GM19438 (cell line): Measurements from ENCODE around the gene MAPK11.

Experiments
- ATAC-seq: cut with Tn5 transposase; IDR thresholded peaks from one replicate; pipeline ENCODE4 v1.9.1; 2021; ENCODE audit warnings: low read depth; ENCODE audit not compliant: unreplicated experiment

The MAPK11 gene

DNA sequence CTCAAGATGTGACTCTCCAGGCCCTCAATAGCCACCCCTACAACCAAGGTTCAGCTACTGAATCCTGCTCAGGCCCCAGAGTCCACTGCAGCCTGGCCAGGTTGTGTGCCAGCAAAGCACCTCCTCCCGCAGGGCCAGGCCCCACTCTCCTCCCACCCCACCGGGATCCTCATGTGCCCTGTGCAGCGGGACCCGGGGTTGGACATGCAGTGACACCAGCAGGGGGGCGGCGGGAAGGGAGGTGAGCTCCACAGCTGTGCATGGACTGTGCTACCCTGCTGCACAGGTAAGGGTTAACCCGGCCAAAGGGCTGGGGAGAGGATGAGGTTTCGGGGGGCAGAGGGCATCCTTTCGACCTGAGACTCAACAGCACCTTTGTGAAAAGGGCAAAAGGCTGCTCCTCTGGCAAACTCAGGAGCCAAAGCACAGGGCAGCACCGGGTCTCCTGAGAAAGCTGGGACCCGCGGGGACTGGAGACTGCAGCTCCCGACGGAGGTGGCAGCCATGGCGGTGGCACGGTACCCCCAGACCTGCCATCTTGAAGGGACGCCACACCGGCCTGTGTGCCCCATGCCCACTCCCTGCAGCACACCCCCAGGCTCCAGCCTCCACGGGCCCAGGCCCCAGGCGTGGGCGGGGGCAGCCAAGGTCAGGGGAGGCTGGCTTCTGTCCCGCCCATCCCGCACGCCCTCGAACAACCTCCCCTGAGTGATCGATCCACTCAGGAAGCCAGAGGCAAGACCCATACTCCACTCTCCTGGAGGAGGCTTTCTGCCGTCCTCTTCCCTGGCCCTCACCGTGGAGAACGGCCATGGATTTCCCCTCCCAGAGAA is 26.7 kb upstream of the MAPK11 start:
- no peak for ATAC-seq

DNA sequence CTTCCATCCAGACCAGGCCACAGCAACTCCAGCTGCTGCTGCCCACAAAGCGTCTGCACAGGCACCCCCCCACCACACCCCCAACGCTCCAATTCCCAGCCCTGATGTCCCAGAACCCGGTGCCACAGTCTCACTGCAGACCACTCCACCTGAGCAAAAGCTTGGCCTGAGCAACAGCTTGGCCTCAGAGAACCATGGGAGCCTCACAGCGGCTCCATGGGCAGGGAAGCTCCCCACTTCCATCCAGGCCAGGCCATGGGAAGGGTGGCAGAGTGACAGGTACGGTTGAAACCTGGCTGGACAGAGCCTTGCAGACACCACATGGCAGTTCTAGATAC is 24.1 kb upstream of the MAPK11 start:
- no peak for ATAC-seq

DNA sequence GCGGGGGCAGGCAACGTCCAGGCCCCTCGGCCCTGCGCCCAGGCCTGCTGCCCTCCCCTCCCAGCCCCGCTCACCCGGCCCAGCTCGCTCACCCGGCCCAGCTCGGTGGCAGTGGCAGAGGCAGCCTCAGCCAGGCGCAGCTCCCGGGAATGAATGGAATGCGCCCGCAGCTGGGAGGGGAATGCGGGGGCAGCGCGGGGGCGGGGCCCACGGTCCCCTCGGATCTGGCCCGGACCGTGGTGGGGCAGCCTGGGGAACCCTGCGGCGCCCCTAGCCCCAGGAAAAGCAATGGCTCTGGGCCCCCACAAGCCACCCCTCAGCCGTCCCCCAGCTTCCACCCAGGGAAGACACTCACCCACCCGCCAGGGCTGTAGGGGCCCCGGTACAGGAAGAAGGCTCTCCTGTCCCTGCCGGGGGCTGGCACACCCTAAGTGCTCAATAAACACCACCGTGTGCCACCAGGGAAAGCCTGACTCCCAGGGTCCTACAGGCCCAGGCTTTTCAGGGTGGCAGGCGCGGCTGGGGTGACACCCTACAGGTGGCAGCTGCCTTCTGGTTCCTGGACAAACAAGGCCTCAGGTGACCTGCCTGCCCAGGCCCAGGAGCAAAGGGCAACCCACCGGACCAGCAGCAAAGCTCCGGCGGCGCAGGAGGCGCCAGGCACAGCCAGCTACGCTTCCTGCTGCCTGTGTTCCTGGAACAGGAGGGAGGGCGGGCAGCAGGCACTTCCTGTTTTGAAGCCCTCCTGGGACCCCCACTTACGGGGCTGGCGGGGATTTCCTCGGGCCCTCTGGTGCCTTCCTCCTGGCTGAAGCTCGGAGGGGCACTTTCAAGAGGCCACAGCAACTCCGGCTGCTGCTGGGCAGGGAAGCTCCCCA is 23.5 kb upstream of the MAPK11 start:
- no peak for ATAC-seq

DNA sequence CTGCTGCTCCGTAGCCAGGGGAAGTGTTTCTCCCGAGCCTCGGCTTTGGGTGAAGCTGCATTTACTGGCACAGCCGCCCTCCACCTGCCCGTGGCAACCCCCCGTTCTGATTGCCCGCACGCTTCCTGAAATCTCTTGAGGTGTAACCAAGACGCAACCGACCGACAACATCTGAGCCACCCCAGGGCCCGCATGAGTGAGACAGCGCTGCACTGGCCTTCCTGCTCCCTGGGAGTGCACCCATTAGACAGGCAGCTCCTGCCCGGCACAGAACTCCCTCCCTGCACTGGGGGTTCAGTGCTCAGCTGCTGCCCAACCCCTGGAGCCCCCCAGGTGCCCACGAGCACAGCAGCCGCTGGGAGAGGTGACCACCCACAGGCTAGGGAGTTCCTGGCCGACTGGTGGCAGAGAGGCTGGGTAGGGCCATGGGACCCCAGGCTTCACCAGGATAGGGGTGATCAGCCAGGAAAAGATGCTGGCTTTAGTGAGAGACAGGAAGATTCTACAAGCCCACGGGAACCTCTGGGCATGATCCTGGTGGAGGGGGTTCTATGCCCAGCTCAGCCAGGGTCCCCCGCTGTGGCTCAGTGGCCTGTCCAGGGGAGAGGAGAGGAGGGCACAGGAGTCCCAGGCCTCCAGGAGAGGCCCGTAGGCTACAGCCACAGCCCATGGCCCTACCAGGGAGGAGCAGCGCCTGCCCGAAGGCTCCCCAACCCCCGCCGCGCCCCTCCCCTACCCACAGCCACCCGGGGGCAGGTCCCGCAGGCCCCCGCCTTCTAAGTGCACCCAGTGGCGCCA is 22.7 kb upstream of the MAPK11 start:
- ATAC-seq, result no peak

DNA sequence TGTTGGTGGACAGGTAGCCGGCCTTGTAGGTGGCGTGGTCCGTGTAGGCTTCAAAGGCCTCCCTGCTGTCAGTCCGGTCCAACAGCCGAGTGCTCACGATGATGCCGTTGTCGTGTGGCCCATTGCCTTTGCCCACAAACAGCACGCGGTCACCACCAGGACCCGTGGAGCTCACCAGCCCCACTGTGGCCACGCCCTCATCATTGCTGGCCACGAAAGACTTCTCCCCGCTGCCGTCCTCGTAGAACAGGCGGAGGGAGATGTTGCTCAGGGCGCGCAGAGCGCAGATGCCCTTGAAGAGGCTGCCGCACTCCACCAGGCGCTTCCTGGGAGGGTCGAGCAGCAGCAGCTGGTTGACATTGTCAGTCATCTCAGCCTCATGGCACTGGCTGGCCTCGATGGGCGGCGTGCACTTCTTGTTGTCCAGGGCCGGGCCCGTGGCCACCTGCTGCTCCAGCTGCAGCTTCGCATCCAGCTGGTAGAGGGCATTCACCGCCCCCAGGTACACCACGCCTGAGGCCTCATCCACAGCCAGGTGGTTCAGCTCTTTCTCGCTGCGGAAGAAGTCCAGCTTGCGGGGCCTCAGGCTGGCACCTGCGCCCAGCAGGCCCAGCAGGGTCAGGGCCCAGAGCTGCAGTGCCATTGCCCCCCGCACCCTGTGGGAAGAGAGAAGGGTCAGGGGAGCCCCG is 19.9 kb upstream of the MAPK11 start:
- ATAC-seq, result no peak

DNA sequence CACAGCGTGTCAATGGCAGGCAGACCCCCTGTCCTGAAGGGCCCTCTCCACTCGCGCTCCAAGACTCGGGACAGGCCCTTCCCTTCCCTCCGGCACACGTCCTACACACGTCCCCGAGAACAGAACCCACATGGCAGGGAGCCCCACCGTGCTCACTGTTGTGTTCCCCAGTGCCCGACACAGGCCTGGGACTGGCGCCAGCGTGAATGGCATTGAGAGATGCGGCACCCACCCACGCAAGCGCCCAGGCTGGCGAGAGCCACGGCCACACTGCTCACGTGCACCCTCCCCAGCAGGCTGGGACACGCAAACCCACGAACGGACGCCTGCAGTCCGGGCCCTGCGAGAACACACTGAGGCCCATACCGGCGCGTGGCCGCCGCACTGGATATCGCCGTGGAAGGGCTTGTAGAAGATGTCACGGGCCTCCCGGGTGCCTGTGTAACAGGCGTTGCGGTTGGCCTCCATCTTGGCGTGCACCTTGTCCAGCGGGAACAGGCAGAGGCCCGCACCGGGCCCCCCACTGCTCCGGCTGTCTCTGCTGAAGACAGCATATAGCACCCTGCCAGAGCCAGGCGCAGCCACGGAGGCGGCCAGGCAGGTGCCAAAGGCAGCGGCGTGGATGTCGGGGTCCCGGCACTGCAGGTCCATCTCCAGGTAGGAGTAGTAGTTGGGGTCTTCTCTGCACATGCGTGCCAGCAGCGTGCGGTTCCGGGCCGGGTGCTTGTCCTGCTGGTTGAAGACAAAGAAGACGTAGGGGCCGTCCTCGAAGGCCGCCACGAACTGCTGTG is 19.2 kb upstream of the MAPK11 start:
- no peak for ATAC-seq

DNA sequence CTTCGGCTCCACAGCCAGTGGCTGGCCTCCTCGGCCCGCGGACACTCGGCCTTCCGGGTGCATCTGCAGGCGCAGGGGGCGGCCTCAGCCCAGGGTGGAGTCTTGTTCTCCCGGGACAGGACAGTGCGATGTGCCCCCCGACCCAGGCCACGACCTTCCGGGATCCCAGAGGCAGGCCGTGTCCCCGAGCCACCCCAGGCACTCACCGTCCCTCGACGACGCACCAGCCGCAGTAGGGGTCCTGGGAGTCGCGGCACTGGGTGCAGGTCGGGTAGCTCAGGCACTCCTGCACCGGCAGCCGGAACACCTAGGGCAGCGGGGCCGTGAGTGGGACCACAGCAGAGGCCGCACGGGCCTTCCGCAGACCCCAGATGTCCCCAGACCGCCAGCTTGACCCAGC is 17.6 kb upstream of the MAPK11 start:
- ATAC-seq, result no peak

DNA sequence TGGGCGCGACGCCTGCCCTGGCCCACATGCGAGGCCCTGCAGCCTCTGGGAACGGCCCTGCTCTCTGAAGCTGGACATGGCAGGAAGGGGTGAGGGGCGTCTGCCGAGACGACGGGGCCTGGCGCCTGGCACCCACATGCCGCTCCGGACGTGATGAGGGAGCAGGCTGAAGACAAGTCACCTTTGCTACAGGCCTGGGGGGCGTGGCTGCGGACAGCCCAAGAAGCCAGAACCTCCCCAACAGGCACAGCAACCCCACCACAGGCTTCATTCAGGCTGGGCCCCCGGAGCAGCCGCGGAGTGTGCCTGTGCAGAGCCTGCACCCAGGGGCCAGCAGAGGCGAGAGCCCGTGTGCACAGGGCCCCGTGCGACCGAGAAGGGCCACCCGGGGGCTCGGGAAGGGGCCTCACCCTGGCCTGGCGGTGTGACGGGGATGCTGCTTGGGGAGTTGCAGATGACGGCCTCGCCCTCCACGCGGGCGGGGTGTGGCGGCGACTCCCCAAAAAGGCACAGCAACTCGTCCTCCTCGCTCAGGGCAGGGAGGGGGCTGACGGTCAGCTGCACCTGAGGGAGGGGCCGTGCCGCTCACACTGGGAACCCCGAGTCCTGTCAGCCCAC is 16.6 kb upstream of the MAPK11 start:
- ATAC-seq, result no peak

DNA sequence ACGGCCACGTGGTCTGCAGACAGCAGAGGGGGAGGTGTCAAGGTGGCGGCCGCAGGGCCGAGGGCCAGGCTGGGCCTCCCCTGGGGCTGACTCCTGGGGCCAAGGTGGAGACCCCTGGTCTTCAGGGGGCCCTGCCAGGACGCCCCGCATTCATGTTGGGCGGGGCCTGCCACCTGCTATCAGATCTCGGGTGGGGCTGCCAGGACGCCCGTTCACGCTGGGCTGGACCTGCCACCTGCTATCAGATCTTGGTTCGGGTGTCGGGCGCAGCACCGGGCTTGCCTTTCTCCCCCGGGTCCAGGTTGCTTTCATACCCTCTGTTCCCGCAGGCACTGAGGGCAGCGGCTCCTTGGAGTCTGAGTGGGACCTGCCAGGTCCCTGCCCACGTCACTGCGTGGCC is 16.1 kb upstream of the MAPK11 start:
- no peak for ATAC-seq

DNA sequence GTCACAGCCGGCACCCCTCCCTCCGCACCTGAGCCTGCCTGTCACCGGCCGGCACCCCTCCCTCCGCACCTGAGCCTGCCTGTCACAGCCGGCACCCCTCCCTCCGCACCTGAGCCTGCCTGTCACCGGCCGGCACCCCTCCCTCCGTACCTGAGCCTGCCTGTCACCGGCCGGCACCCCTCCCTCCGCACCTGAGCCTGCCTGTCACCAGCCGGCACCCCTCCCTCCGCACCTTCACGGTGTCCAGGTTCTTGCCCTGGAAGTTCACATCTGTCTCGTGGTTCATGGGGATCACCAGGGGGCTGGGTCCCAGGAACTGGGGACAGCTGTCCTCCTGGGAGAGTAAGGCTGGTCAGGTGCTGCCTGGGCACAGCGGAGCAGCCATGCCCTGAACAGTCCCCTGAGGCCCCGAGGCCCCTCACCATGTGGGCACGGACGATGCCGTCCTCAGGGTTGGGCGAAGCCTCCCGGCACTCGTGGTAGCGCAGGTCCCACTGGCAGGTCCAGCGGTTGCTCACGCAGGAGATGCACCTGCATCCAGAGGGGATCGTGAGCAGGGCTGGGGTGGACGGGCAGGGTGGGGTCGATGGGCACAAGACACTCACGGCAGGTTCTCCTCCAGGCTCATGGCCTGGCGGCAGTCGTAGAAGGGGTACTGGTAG is 15.5 kb upstream of the MAPK11 start:
- ATAC-seq, result no peak

DNA sequence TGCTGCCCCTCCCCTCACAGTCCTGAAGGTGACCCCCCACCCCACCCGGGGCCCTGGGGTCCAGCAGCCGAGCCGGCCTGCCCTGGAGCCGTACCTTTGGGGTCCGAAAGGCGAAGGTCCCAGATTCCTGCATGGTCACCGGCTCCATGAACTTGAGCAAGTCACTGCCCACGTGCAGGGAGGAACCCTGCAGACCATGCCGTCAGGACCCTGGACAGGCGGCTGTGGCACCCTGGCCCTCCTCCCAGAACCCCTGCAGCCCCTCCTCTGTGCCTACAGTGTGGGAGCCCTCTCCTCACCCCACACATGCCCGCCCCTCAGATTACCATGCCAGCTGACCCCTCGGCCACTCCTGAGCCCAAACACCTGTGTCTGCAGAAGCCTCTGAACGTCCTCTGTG is 14.3 kb upstream of the MAPK11 start:
- no peak for ATAC-seq

DNA sequence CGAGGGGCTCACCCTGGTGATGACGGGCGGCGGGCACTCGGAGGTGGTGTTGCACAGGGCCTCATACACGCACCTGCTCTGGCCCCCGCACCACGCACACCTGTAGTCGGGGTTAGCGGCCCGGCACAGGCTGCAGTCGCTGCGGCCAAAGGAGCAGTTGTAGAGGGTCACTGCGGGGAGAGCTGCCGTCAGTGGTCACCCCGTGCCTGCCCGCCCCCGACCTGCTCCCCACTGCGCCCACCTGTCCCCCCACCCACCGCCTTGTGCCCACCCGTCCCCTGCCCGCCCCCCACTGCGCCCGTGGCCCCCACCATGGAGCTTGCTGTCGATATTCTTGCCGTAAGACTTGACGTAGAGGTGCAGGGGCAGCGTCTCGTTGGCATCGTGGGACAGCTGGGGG is 13.6 kb upstream of the MAPK11 start:
- no peak for ATAC-seq

DNA sequence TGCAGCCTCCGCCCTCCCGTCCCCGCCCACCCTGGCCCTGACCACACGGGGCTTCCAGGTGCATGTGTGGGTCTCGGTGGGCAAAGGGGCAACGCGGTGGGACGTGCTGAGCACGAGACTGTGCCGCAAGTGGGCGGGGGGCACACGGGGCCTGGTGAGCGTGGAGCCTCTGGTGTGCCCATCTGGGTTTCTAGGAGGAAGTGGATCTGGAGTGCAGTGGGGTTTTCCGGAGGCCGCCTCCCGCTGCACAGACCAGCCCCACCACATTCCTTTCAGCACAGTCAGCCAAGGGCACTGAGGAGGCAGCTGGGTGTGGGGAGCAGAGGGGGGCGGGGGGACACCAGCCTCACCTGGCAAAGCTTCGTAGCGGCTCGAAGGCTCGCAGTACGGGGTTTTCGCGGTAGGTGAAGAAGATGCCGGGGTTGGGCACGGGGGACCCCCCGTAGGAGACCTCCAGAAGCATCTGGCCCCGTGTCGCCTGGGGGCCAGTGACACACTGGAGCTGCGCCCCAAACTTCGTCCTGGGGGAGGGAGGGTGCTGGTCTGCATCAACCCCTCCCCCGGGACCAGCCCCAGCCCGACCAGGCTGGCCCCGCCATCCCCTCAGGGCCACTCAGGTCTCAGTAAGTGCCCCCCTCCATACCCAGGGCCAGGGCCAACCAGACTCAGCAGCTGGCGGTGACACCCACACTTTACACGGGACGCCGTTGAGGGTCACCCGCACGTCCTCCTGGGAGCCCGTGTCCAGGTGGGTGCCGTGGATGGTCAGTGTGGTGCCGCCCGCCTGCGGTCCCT is 12.4 kb upstream of the MAPK11 start:
- ATAC-seq, result no peak

DNA sequence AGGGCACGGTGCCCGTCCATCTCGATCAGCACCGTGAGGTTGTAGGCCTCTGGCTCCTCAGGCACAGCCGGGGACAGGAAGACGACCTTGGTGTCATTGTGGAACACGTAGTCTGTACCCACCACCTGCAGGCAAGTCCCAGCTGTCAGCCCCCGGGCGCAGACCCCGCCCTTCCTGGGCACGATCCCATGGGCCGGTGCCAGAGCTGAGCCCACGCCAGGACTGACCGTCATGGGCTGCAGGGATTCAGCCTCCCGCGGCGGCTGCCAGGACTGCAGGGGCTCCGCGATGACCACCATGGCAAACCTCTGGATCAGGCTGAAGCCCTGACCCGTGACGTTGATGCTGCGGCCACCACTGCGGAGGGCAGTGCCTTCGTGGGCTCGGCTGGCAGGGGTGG is 11.8 kb upstream of the MAPK11 start:
- ATAC-seq, result no peak

DNA sequence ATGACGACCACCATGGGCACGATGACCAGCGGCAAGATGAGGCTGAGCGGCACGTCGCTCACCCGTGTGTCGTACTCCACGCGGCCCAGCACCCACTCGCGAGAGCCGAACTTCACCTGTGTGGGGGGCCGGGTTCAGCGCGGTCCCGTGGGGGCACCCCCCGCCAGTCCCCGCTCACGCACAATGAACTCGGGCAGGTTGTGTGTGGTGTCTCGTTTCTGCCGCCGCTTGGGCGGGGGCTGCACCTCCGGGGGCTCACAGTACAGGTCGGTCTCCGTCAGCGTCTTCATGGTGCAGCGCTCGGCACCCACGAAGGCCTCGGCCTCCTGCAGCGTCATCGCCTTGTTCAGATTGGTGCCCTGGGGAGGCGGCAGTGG is 11.2 kb upstream of the MAPK11 start:
- no peak for ATAC-seq

DNA sequence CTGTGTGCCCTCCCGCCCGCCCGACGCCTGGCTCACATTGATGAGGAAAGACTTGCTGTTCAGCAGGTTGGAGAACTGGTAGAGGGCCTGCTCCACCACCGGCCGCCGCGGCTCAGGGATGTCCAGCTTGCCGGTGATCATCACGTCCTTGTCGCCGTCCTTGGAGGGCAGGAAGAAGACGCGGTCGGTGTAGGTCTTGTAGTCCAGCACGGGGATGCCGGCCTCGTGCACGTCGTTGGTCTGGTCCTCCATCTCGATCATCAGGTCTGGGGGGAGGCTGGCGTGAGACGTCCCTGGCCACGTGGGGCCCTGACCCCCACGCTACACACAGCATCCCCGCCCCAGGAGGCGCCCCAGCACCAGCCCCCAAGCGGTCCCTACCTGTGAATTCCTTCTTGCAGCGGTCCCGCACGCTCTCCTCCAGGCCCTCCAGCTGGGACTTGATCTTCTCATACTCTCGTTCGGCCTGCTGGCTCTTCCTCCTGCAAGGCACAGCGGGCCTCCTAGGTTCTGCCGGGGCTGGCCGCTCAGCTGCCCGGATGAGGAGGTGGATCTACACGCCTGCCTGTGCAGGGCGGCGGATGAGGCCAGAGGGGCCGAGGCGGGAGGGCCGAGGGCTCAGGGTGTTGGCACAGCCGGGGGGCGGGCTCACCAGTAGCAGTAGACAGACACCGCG is 10.7 kb upstream of the MAPK11 start:
- ATAC-seq, result no peak

DNA sequence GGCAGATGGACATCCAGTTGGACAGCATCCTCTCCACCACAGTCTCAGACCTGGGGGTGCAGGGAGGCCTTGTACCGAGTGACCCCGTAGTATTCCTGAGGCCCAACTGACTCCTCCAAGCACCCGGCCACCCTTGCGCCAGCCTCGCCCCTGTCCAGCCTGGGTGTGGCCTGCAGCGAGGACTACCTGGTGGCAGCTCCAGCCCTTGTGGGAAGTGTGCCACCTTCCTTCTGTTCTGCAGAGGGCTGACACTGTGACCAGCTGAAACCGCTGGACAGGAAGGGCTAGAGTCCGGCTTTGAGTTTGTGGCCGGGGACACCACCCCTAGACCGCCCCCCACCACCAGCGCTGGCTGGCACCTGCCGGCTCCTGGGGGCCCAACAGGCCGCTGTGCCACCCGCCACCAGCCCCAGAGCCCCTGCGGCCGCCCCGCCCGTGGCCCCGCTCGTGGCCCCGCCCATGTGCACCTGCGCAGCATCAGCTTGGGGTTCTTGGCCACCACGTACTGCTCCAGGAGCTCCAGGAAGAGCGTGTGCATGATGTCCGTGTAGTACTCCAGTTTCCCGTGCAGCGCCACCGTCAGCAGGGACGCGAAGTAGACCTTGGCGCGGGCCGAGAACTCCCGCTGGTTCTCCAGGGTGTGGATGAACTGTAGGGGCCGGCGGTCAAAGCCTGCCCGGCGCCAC is 10.0 kb upstream of the MAPK11 start:
- no peak for ATAC-seq
